Measurements from ENCODE around the gene ABCC6. TPM values are rescaled to one million over a fixed set of nuclear protein-coding genes. Genes with fewer than 3 reads are reported as not detected.

ABCC6 gene
- total and polyA plus RNA-seq, 10 donors: 0.14 to 0.94 (median 0.46) TPM

DNA sequence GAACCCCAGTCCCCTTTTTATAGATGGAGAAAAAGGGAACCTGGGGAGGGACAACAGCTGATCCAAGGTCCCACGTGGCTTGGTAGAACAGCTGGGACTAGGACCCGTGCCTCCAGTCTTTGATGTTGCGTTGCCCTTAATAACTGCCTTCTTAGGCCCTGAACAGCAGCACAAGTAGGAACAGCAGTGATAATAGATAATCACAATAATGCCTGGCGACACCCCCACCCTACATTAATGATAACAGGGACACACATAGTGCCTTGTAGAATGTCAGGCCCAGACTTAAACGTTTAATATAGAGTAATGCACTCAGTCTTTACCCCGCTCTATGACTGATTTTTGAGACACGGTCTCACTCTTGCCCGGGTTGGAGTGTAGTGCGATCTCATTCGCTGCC is 96.4 kb downstream of the ABCC6 start:
- TF ChIP-seq, protein P1, sequence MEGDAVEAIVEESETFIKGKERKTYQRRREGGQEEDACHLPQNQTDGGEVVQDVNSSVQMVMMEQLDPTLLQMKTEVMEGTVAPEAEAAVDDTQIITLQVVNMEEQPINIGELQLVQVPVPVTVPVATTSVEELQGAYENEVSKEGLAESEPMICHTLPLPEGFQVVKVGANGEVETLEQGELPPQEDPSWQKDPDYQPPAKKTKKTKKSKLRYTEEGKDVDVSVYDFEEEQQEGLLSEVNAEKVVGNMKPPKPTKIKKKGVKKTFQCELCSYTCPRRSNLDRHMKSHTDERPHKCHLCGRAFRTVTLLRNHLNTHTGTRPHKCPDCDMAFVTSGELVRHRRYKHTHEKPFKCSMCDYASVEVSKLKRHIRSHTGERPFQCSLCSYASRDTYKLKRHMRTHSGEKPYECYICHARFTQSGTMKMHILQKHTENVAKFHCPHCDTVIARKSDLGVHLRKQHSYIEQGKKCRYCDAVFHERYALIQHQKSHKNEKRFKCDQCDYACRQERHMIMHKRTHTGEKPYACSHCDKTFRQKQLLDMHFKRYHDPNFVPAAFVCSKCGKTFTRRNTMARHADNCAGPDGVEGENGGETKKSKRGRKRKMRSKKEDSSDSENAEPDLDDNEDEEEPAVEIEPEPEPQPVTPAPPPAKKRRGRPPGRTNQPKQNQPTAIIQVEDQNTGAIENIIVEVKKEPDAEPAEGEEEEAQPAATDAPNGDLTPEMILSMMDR (IDR thresholded peaks at IDR 0.05 in 8 of 11, conservative IDR thresholded peaks at IDR 0.05 in 3 of 11): no peak
- TF ChIP-seq POLR2AphosphoS5 (IDR thresholded peaks at IDR 0.05): no peak
- TF ChIP-seq POLR2A (IDR thresholded peaks at IDR 0.05): no peak
- Histone ChIP-seq H3K27ac (peak overlapping the region in 1 of 8 donors; percentile 35), H3K27me3 (replicated peaks in 1 of 7) (no peaks in the 10 kb centered on the region), H3K9me3 (peaks cover 0 to 13% (median 11%) of the 10 kb centered on the region in 8 donors), H3K4me1 (peaks cover 0 to 10% (median 3%) of the 10 kb centered on the region in 6 donors), H3K36me3 (peaks cover 0 to 97% (median 58%) of the 10 kb centered on the region in 6 donors), H3K4me3 (no peak overlapping the region)
- intact Hi-C loops (cut with DNase I; ENCODE audit: low total_unique reads): loop anchor here (5.0 kb wide), 1 partner anchor 255 kb away; no protein-coding TSS in a partner anchor
- WGBS, 5 donors: 73 to 82% (median 75%) methylated on average over 10 of the region's 10 CpGs
- no peak for DNase-seq

DNA sequence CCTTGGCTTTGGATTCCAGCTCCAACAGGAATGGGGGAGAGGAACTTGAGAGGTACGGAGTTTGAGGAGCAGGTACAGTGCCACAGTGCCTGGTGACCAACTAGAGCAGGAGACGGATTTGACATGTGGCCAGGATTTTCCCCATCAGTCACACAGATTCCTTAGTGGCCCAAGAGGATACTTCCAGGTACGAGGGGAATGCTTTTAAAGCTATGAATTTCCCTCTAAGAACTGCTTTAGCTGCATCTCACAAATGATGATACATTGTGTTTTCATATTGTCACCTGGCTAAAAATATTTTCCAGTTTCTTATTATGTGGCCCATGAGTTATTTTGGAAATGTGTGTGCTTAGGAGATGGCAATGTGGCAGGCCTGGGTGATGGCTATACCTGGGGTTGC is 98.3 kb downstream of the ABCC6 start:
- peaks cover 0 to 97% (median 53%) of the 10 kb centered on the region in 6 donors for H3K36me3 ChIP-seq
- WGBS, 5 donors: 96 to 100% (median 98%) methylated on average over 3 of the region's 3 CpGs
- no peak overlapping the region for H3K4me3 ChIP-seq
- peaks cover 0 to 13% (median 11%) of the 10 kb centered on the region in 8 donors for H3K9me3 ChIP-seq
- no peak overlapping the region for H3K27ac ChIP-seq
- no peak for DNase-seq
- H3K27me3 ChIP-seq (replicated peaks in 1 of 7): no peaks in the 10 kb centered on the region
- intact Hi-C loops (cut with DNase I; ENCODE audit: low total_unique reads): loop anchor here (5.0 kb wide), 1 partner anchor 253 kb away; no protein-coding TSS in a partner anchor
- peaks cover 0 to 21% (median 6%) of the 10 kb centered on the region in 6 donors for H3K4me1 ChIP-seq
- TF ChIP-seq POLR2AphosphoS5 (IDR thresholded peaks at IDR 0.05) (no peak), POLR2A (IDR thresholded peaks at IDR 0.05) (no peak)
- TF ChIP-seq, protein P1 (IDR thresholded peaks at IDR 0.05 in 8 of 11, conservative IDR thresholded peaks at IDR 0.05 in 3 of 11): no peak

DNA sequence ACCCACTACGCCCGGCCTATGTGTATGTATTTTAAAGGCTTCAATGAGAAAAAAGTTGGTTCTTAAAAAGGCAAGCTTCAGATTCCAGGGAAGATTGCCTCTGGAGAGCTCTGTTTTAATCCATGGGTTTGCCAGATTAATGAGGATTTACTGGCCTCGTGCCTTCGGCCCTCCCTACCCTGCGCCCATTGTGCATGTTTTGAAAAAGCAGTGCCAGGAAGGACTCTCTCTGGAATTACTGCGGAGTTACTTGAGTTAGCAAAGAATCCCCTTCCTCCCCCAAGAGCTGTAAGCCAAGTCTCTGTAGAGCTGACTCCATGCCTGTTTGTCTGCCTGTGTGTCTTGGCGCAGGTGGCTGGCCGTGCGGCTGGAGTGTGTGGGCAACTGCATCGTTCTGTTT is 98.9 kb downstream of the ABCC6 start:
- no peak for DNase-seq
- Histone ChIP-seq H3K27me3 (replicated peaks in 1 of 7) (no peaks in the 10 kb centered on the region), H3K9me3 (peaks cover 0 to 13% (median 11%) of the 10 kb centered on the region in 8 donors), H3K36me3 (peaks cover 0 to 97% (median 49%) of the 10 kb centered on the region in 6 donors), H3K4me1 (peaks cover 0 to 25% (median 6%) of the 10 kb centered on the region in 6 donors), H3K27ac (no peak overlapping the region), H3K4me3 (no peak overlapping the region)
- intact Hi-C loops (cut with DNase I; ENCODE audit: low total_unique reads): no loop called here
- WGBS, 5 donors: 95 to 98% (median 97%) methylated on average over 10 of the region's 10 CpGs
- TF ChIP-seq, protein P1 (IDR thresholded peaks at IDR 0.05 in 8 of 11, conservative IDR thresholded peaks at IDR 0.05 in 3 of 11): no peak
- TF ChIP-seq POLR2AphosphoS5 (IDR thresholded peaks at IDR 0.05) (no peak), POLR2A (IDR thresholded peaks at IDR 0.05) (no peak)

DNA sequence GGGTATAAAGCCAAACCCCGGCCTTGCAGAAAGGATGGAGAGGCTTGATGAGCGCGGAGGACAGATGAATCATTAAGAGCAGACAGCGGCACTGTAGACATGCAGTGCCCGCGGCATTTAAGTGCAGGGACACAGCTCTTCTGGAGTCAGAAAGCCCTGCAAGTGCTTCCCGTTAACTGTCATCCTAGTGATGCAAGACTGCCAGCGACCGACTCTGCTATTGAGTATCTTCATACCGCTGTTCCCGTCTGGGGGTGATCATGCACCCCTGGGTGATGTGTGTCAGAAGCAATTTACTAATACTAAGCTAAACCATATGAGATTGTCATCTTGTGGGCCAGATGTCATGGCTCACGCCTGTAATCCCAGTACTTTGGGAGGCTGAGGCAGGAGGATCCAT is 101.0 kb downstream of the ABCC6 start:
- no peak overlapping the region for H3K4me3 ChIP-seq
- intact Hi-C loops (cut with DNase I; ENCODE audit: low total_unique reads): no loop called here
- peaks cover 0 to 35% (median 30%) of the 10 kb centered on the region in 8 donors for H3K9me3 ChIP-seq
- H3K36me3 ChIP-seq: peaks cover 0 to 100% (median 65%) of the 10 kb centered on the region in 6 donors
- peak overlapping the region in 1 of 8 donors; percentile 27 for H3K27ac ChIP-seq
- WGBS, 5 donors: 82 to 96% (median 91%) methylated on average over 12 of the region's 12 CpGs
- H3K4me1 ChIP-seq: peaks cover 0 to 18% (median 3%) of the 10 kb centered on the region in 6 donors
- TF ChIP-seq POLR2A (IDR thresholded peaks at IDR 0.05) (no peak), POLR2AphosphoS5 (IDR thresholded peaks at IDR 0.05) (no peak)
- TF ChIP-seq, protein P1 (IDR thresholded peaks at IDR 0.05 in 8 of 11, conservative IDR thresholded peaks at IDR 0.05 in 3 of 11): no peak
- no peak for DNase-seq
- no peaks in the 10 kb centered on the region for H3K27me3 ChIP-seq (replicated peaks in 1 of 7)

Measured in spleen (tissue), 11 donors.